IPS-NIHi7 (cell line): ENCODE data around the gene CPT1C.
A peak's percentile ranks its signal among the peaks of the same experiment; 100 is the strongest.
"Not testable (repeated sequence)": the region's sequence is repeated elsewhere in the genome, so short reads cannot be mapped to it uniquely, and the experiment has no call there.

Source experiments
- DNase-seq: peaks from one replicate; pipeline ENCODE4 v3.0.0; 2012; ENCODE audit warnings: mixed read lengths; ENCODE audit errors: extremely low spot score

CPT1C gene

DNA sequence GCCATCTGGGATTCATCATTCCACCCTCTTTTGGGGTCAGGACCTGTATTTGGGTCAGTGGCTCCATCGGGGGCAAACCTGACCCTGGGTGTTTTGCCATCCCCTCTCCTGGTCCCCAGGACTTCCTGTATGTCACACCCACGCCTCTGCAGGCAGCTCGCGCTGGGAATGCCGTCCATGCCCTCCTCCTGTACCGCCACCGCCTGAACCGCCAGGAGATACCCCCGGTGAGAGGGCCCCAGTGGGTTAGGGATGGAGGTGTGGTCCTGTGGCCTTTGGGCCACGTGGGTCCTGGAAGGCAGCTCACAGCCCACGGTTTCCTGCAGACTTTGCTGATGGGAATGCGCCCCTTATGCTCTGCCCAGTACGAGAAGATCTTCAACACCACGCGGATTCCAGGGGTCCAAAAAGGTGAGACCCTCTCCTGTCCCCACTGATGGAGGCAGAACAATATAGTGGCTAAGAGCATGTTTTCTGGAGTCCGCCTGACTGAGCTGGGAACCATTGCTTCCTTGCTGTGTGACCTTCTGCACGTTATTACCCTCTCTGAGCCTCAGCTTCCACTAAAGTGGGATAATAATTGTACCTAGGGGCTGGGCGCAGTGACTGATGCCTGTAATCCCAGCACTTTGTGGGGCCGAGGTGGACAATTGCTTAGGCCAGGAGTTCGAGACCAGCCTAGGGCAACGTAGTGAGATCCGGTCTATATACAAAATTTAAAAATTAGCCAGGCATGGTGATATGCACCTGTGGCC lies 14.1 kb downstream of the CPT1C start:
- no peak for DNase-seq

DNA sequence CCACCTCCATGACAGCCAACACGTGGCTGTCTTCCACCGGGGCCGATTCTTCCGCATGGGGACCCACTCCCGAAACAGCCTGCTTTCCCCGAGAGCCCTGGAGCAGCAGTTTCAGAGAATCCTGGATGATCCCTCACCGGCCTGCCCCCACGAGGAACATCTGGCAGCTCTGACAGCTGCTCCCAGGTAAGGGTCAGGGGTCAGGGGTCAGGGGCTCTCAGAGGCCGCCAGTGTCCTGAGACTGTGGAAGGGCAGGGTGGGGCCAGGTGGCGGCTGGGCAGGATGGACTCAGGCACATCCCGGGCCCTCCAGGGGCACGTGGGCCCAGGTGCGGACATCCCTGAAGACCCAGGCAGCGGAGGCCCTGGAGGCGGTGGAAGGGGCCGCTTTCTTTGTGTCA lies 15.0 kb downstream of the CPT1C start:
- no peak for DNase-seq

DNA sequence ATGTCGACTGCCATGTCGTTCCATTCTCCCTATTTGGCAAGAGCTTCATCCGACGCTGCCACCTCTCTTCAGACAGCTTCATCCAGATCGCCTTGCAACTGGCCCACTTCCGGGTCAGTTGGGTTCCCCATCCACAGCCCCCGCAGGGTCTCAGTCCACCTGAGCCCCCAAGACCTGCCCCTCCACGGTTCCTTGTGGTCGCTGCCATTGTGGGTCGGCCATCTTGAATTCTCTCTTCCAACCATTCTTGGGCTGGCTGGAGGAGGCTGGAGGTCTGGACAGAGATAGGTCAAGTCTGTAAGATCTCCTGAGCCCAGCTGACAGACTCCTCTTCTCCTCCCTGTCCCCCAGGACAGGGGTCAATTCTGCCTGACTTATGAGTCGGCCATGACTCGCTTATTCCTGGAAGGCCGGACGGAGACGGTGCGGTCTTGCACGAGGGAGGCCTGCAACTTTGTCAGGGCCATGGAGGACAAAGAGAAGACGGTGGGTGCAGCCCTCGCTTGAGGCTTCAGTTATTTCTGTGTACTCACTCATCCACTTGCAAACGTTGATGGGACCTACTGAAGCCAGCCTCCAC lies 19.5 kb downstream of the CPT1C start:
- no peak for DNase-seq

DNA sequence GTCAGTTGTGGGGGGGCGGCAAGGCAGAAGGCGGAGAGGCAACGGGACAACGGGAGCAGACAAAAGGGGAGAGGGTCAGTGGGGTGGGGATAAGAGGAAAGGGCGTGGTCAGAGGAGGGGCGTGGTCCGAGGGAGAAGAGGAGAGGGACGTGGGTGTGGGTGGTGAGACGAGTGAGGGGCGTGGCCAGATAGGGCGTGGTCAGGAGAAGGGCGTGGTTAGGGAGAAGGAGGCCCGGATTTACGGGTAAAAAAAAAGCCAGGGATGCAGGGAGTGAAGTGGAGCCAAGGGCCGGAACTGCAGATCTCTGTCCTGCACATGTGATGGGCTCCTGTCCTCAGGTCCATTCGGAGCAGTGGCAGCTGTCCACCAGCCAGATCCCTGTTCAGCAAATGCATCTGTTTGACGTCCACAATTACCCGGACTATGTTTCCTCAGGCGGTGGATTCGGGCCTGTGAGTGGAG lies 21.5 kb downstream of the CPT1C start:
- DNase-seq: peak; percentile 91

DNA sequence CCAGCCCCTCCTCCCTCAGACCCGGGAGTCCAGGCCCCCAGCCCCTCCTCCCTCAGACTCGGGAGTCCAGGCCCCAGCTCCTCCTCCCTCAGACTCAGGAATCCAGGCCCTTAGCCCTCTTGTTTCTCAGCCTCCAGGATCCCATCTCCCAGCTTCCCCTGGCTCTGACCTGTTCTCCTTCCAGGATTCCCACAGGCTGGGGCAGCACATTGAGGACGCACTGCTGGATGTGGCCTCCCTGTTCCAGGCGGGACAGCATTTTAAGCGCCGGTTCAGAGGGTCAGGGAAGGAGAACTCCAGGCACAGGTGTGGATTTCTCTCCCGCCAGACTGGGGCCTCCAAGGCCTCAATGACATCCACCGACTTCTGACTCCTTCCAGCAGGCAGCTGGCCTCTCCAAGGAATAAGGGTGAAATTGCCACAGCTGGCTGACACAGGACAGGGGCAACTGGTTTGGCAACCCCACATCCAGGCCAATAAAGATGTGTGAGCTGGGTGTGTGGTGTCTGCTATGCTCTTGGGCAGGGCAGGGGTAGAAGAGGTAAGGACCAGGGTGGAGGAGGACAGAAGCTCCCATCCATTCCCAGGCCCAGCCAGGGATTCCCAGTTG lies 22.4 kb downstream of the CPT1C start:
- DNase-seq: no peak

DNA sequence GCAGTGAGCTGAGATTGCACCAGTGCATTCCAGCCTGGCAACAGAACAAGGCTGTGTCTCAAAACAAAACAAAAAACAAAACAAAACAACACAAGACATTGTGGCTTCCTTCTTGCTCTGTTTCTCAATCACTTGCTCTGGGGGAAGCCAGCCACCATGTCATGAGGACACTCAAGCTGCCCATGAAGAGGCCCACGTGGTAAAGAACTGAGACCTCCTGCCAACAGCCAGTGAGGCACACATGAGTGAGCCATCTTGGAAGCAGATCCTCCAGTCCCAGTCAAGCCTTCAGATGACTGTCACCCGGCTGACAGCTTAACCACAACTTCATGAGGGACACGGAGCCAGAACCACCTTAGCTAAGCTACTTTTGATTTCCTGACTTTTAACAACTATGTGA lies 25.2 kb downstream of the CPT1C start:
- DNase-seq: no peak

DNA sequence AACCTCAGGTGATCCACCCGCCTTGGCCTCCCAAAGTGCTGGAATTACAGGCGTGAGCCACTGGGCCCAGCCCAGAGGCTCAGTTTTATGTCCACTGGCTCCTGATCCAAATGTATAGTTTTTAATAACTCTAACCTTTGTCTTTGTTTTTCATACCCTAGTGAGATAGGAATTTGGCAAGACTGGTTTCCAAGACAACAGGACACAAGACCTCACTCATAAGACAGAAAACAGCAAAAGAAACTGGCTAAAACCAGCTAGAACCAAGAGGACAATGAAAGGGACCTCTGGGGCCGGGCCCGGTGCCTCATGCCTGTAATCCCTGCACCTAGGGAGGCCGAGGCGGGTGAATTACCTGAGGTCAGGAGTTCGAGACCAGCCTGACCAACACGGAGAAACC lies 27.6 kb downstream of the CPT1C start:
- DNase-seq: no peak

DNA sequence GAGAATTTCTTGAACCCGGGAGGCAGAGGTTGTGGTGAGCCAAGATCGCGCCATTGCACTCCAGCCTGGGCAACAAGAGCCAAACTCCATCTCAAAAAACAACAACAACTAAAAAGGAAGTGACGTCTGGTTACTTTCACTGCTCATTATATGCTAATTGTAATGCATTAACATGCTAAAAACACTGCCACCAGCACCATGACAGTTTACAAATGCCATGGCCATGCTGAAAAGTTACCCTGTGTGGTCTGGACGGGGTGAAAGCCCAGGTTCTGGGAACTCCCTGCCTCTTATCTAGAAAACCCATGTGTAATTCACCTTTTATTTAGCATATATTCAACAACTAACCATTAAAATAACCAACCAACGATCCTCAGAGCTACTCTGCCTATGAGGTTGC lies 28.1 kb downstream of the CPT1C start:
- no peak for DNase-seq

DNA sequence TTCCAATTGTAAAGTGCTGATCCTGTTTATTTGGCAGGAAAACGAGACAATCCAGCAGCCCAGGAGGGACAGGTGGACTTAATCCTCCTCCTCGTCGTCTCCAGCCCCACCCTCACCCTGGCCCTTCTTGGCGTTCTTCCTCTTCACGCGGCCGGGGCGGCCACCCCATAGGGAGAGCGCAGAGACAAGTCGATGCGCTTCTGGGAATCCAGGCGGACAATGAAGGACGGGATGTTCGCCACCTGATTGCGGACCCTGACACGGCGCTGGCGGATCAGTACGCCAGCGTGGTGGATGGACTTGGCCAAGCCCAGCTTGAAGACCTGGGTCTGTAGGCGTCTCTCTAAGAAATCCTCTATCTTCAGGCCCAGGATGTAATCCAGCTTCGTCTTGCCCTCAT lies 28.5 kb downstream of the CPT1C start:
- not testable (repeated sequence) for DNase-seq

DNA sequence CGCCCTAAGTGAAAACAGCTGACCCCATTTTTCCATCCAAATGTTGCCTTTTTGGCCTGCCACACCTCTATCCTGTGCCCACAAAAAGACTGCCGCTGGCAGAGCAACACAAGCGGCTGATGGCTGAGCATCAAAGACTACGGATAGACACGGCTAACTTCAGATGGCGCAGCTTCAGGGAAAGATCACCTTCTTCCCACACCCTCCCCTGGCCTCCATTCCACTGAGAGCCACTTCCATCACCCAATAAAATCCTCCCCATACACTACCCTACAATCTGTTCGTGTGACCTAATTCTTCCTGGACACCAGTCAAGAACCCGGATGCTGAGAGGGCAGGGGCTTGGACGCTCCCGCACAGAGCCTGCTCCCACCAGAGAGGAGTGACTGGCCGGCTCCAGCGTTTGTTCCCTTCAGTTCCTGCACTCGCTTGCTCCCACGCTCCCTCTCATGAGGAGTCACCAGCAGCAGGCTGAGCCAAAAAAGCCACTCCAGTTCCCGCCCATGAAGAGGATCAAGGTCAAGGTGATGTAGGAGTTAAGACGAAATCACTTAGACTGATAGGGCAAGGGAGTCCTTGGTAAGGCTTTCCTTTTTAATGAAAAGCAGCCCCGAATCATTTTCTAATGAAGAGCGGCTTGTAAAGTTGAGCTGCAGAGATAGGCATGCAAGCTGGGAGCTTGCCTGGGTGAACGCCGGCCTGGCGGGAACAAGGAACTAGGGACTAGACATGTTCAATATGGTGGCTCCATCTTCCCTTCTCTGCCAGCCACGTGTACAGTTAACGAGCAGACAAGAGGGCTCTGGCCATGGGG lies 36.5 kb downstream of the CPT1C start:
- DNase-seq: no peak

DNA sequence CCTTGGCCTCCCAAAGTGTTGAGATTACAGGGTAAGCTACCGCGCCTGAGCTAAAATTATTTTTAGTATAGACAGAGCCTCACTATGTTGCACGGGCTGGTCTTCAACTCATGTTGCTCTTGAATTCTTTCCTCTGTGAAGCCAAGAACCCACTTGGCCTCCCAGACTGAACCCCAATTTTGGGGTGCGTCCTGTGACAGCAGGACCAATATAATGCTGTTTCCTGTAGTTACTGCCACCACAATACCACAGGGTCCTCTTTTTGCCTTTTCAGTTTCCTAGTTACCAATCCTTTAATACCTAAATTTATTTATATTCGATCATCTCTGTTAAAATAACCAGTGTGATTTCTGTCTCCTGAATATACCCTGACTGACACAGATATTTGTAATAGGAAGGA lies 39.2 kb downstream of the CPT1C start:
- no peak for DNase-seq

DNA sequence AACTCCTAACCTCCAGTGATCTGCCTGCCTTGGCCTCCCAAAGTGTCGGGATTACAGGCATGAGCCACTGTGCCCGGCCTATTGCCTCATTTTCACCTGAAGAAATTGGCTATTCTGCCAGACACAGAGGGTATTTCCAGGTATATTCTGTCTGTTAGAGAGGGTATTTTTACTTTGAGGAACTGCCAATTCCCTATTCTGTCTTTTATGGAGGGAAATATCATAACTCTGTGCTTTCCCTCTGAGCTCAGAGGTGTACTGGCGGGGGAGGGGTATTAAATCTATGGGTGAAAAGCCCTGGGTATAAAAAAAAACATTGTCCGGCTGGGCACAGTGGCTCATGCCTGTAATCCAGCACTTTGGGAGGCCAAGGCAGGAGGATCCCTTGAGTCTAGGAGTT lies 47.4 kb downstream of the CPT1C start:
- no peak for DNase-seq

DNA sequence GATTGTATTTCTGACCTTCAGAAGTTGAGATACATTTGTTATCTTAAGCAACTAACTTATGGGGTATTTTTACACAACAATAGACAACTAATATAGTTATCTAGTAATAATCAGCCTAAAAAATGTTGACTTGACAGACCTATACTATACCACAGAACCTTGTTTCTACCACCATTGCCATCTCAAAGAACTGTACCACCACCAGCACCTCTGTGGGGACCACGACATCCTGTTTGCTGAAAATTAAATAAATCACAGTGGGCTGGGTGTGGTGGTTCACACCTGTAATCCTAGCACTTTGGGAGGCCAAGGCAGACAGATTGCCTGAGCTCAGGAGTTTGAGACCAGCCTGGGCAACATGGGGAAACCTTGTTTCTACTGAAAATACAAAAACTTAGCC lies 48.2 kb downstream of the CPT1C start:
- no peak for DNase-seq

DNA sequence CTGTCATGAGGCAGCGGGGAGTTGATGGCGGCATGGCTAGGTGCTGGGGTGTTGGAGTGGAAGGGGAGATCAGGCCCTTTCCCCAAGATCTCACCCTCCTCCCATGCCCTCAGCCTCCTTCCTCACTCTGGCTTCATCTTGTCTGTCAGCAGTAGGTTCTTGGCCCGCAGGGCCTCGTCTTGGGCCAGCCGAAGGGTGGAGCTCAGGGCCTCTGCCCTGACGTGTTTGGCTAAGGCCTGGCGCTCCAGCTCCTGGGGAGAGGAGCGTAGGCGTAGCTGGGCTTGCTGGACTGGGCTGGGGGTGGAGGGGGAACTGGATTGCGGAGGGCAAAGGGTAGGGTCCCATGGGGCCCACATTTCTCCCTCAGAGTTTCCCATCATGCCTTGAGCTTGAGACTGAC lies 49.0 kb downstream of the CPT1C start:
- no peak for DNase-seq

DNA sequence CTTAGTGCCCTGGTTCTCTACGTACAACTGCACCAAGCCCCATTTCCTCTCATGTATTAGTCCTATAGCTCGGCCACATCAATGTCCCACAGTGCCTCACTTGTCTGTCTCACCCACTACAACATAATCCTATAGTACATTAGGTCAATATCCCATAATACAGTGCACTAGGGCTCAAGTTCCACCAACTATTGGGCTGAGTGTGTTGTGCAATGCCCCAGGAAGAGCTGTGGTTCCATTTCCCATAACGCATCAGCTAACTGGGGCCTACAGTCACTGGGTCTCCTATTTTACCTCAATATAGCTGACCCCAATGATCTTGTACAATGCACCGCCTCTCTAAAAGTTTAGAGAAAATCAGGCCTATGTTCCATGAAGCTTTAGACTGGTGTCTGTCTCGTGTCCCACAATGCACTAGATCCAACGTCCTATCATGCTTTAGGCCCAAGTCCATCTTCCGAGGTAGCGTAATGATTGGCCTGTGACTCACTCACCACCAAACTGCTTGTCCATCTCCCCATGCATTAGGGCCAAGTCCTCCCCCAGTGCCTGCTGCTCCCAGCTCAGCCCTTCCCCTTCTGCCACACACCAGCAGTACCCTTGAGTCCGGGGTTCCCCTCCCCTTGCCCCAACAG lies 50.4 kb downstream of the CPT1C start:
- DNase-seq: no peak

DNA sequence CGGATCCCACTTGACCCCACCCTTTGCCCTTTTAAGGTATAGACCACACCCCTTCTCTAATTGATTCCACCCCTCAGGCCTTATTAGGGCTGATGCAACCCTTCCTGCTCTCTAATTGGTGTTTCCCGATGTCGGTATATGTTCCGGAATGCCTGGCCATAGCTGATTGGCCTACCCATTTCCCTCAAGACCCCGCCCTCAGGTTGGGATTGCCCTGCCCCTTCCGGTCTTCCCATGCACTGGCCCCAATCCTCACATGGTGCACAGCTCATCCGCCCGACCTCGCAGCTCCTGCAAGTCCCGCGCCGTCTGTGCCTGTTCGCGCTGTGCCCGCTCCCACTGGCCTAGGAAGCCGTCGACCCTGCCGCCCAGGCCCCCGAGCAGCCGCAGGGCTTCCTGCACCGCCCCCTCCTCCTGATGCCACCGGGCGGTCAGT lies 54.0 kb downstream of the CPT1C start:
- DNase-seq: peak; percentile 60

DNA sequence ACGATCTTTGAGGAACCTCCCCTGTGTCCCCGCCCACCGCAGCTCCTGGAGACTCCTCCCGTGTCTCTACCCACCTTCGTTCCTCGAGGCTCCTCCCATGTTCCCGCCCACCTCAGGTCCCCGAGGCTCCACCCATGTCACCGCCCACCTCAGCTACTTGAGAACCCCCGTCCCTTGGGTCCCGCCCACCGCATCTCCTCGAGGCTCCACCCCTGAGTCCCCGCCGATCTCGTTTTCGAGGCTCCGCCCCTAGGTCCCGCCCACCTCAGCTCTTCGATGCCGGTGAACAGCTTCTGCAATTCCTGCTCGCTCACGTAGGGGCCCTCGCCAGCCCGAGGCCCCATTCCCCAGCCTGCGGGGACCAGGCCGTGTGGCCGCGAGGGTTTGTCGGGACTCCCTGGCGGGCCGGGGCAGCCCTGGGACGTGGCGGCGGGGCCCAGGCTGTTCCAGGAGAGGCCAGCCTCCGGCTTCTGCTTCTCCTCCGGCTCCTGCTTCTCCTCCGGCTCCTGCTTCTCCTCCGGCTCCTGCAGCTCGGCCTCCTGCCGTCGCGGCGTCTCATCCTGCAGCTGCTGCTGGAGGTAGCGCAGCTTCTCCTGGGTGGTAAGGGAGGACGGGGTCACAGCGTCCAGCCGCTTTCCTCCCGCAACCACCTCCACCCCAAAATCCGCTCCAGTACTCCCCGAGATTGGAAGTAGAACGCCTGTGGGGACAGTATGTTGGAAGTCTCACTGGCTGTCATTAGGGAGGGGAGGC lies 55.5 kb downstream of the CPT1C start:
- peak; percentile 90 for DNase-seq

DNA sequence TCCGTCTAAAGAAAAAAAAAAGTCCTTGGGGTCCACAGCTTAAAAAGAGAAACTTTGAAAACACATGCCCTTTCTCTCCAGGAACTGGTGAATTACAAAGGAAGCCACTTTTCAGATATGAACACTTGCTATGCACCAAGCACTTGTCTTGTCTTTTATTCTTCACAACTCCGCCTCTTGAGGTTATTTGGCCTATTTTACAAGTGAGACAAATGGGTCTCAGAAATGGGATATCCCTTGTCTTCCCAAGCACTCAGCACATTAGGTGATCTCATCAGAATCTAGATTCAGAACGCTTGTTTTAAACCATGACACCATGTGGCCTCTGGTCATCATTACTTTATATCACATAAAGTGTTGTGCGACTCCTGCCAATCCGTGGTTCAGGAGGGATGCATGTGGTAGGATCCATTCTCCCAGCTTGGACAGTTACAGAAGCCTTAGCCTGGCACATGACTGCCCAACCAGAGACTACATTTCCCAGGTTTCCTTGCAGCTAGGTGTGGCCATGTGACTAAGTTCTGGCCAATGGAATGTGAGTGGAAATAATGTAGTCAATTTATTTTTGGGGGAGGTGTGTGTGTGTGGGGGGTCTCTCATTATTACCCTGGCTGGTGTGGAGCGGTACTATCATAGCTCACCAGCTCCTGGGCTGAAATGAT lies 58.3 kb downstream of the CPT1C start:
- DNase-seq: peak; percentile 45

DNA sequence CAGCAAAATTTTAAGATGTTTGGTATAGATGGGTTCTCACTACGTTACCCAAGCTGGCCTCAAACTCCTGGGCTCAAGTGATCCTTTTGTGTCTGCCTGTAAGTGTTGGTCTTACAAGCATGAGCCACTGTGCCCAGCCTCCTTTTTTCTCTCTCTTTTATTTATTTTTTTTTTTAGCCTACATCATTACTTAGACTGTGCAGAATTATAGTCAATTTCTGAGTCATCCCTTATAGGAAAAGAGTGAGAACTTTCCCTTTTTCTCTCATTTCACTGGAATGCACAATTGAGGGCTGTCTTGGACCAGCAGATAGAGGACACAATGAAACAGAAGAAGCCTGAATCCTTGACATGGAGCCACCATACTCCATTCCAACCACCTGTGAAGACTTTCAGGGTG lies 58.9 kb downstream of the CPT1C start:
- DNase-seq: no peak

DNA sequence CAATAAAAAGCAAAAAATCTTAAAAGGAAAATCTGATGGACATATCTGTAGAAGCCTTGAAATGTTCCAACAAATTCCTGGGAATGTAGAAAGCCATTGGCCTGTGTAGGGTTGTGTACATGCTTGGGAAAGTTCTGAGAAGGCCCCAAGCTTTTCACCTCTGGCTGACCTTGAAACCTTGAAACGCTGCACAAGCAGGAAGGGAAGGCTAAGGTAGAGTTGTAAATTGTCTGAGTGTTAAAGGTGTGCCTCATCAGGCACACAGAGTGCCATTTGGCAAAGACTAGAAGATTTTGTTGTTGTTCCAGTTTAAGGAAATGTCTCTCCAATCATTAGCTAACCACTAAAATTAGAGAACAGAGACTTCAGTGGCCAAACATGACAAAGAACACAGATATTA lies 61.8 kb downstream of the CPT1C start:
- DNase-seq: no peak

DNA sequence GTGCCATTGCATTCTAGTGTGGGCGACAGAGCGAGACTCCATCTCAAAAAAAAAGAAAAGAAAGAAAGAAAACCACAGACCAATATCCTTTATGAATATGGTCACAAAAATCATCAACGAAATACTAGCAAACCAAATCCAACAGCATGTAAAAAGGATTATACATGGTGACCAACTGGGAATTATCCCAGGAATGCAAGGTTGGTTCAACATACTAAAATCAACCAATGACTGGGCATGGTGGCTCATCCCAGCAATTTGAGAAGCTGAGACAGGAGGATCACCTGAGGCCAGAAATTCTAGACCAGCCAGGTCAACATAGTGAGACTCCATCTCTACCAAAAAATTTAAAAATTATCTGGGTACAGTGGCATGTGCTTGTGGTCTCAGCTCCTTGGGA lies 65.0 kb downstream of the CPT1C start:
- DNase-seq: no peak
